HG03045 (cell line): ENCODE data around the gene ELFN1.

Source experiments
- ATAC-seq: cut with Tn5 transposase; IDR thresholded peaks from one replicate; pipeline ENCODE4 v1.9.1; 2021; ENCODE audit warnings: mild to moderate bottlenecking, moderate library complexity; ENCODE audit not compliant: unreplicated experiment

Gene ELFN1

GRCh38 chr7:1642291-1642731 is 27.8 kb upstream of the ELFN1 start:
- no peak for ATAC-seq

- no peak for ATAC-seq
These were observed 26.6 kb upstream of the ELFN1 start for GRCh38 chr7:1643270-1644092.

GRCh38 chr7:1644341-1645070 is 25.6 kb upstream of the ELFN1 start:
- ATAC-seq: no peak

- no peak for ATAC-seq
These were observed 25.0 kb upstream of the ELFN1 start for GRCh38 chr7:1645071-1645409.

GRCh38 chr7:1645476-1645875 is 24.6 kb upstream of the ELFN1 start:
- ATAC-seq: no peak

GRCh38 chr7:1646391-1646790 is 23.7 kb upstream of the ELFN1 start:
- ATAC-seq: no peak

GRCh38 chr7:1646957-1647891 is 22.9 kb upstream of the ELFN1 start:
- ATAC-seq: no peak

GRCh38 chr7:1647961-1648672 is 22.0 kb upstream of the ELFN1 start:
- ATAC-seq: no peak

GRCh38 chr7:1649751-1650326 is 20.2 kb upstream of the ELFN1 start:
- no peak for ATAC-seq

GRCh38 chr7:1650363-1651030 is 19.6 kb upstream of the ELFN1 start:
- ATAC-seq: no peak

GRCh38 chr7:1651031-1651446 is 19.0 kb upstream of the ELFN1 start:
- ATAC-seq: no peak

GRCh38 chr7:1651891-1652290 is 18.2 kb upstream of the ELFN1 start:
- ATAC-seq: no peak

GRCh38 chr7:1653500-1653899 is 16.6 kb upstream of the ELFN1 start:
- ATAC-seq: no peak

GRCh38 chr7:1654111-1654510 is 16.0 kb upstream of the ELFN1 start:
- ATAC-seq: no peak

GRCh38 chr7:1654738-1655475 is 15.2 kb upstream of the ELFN1 start:
- ATAC-seq: no peak

- ATAC-seq: no peak
These were observed 10.4 kb upstream of the ELFN1 start for GRCh38 chr7:1659696-1660095.

- ATAC-seq: no peak
These were observed 8.6 kb upstream of the ELFN1 start for GRCh38 chr7:1661461-1661860.

GRCh38 chr7:1662101-1662500 is 8.0 kb upstream of the ELFN1 start:
- no peak for ATAC-seq

- no peak for ATAC-seq
These were observed 7.3 kb upstream of the ELFN1 start for GRCh38 chr7:1662767-1663166.
